ENCODE measurements around the gene CBLIF.
"Not testable (repeated sequence)": the region's sequence is repeated elsewhere in the genome, so short reads cannot be mapped to it uniquely, and the experiment has no call there.

Gene CBLIF

DNA sequence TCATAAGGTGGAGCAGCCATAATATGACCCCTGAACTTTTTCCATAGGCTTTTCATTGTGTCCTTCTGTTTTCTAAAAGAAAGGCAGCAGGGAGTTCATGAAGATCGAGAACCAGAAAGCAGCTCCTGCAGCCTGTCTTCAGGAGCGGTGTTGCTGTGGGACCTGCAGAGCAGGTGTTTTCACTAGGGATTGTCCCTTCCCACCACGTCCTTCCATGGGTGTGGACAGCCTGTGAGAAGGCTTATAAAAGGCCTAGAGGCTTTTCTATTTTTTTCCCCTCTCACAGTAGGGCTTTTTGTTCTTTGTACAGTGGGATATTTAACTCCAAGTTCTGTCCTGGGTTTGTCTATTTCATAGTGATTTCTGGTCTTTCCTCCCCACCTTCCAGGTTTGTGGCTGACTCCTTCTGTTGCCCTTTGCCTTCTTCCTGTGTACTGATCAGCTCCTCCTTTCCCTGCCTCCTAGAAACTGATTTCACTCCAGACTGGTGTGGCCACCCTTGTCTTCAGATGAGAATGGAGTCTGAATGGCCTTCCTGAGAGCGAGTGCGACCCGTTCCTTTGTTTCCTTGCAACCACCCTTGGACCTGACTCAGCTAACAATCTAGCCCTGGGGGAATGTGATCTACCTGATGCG is 44.8 kb downstream of the CBLIF start:
- in situ Hi-C loops (cut with MboI; ENCODE audit: low sequenced_read_pairs), result no loop called here

GRCh38 chr11:59794417-59794816 is 50.9 kb downstream of the CBLIF start:
- in situ Hi-C loops (cut with MboI; ENCODE audit: low sequenced_read_pairs), result no loop called here

- in situ Hi-C loops (cut with MboI; ENCODE audit: low sequenced_read_pairs), result no loop called here
Observed at GRCh38 chr11:59792507-59792906, 52.8 kb downstream of the CBLIF start.

- in situ Hi-C loops (cut with MboI; ENCODE audit: low sequenced_read_pairs), result no loop called here
Observed at GRCh38 chr11:59791639-59792038, 53.7 kb downstream of the CBLIF start.

DNA sequence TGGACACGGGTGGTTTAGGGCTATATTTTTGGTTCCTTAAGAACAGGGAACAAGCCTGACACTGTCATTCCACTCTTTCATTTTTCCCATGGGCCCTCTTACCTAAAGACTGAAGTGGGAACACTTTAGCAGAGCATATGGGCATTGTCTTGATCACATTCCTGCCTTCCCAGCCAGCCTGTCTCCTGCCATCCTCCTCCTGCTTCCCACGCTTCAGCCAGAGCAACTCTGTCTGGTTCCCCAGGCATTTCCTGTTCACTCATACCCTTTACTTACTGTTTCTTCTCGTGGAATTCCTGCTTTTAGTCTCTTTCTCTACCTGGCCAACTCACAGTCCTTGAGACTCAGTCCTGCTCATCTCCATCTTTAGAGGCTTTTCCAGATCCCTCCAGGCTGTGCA is 57.5 kb downstream of the CBLIF start:
- in situ Hi-C loops (cut with MboI; ENCODE audit: low sequenced_read_pairs), result no loop called here

- in situ Hi-C loops (cut with MboI; ENCODE audit: low sequenced_read_pairs), result no loop called here
Observed at GRCh38 chr11:59787255-59787588, 58.1 kb downstream of the CBLIF start.

- in situ Hi-C loops (cut with MboI; ENCODE audit: low sequenced_read_pairs), result no loop called here
Observed at GRCh38 chr11:59785818-59786217, 59.5 kb downstream of the CBLIF start.

- in situ Hi-C loops (cut with MboI; ENCODE audit: low sequenced_read_pairs), result not testable (repeated sequence)
Observed at GRCh38 chr11:59784441-59784840, 60.9 kb downstream of the CBLIF start.

DNA sequence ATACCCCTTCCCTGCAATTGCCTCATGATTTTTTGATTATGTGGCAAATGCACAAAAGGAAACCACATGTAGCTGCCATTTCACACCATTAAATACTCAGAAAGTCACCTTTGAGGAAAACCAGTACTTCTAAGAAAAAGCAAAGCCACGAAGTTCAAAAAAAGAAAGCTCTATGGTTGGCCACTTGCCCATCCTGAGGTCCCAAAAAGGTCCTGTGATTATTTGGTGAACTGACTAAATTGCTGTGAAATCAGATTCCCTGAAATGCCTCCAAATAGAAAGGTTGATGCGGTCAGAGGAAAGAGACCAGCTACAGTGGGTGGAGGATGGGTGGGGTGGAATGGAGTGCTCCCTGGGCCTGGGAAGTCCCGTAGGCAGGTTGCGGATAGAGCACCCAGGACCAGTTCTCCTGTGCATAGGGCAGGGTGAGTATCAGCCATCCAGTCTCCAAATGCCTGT is 61.6 kb downstream of the CBLIF start:
- in situ Hi-C loops (cut with MboI; ENCODE audit: low sequenced_read_pairs), result no loop called here

DNA sequence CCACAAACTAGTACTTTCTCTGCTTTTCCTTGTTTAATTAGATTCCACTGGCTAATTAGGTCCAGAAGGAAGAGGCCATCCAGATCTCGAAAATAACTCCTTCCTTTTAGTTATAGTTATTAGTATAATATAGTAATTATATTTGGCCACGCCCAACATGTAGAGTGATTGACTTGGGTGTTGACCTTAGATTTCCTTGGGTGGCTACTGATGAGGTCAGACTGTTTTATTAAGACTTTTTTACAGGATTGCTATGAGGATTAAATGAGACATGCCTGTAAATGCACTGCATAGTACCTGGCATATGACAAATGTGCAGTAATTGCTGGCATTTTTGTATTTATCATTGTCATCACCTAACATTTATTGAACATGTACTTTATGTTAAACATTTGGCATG is 63.2 kb downstream of the CBLIF start:
- in situ Hi-C loops (cut with MboI; ENCODE audit: low sequenced_read_pairs), result no loop called here

DNA sequence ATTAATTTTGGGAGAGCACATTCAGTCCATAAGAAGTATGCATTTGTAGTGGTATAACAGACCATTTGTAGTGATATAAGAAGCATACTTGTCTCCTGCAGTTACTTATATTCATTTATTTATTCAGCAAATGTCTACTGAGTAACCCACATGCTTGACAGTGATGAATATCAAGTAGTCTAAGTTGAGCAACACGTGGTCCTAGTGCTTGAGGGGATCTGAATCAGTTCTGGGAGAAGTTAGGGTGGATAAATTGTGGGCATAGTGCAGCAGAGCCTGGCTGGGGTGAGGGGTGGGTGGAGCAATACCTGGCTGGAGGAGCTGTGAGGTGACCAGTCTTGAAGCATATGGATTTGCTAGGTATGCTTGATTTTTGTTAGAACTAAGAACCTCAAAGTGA is 65.8 kb downstream of the CBLIF start:
- in situ Hi-C loops (cut with MboI; ENCODE audit: low sequenced_read_pairs), result no loop called here

All from hTERT RPE-1 (cell line).